Ishikawa (cell line): Measurements from ENCODE around the gene CD99L2.

ENCODE experiments used
- CEBPB ChIP-seq: IDR thresholded peaks from 2 replicates; pipeline ENCODE4 v1.6.1; 2012
- CREB1 ChIP-seq: IDR thresholded peaks from 2 replicates; pipeline ENCODE4 v1.6.1; 2012; ENCODE audit warnings: low read depth
- EGR1 ChIP-seq: IDR thresholded peaks from 2 replicates; pipeline ENCODE4 v1.6.1; 2012
- EP300 ChIP-seq: IDR thresholded peaks from 2 replicates; pipeline ENCODE4 v1.6.1; 2012; ENCODE audit warnings: borderline replicate concordance
- FOXM1 ChIP-seq: IDR thresholded peaks from 2 replicates; pipeline ENCODE4 v1.6.1; 2012; ENCODE audit warnings: low read depth, borderline replicate concordance
- NFIC ChIP-seq: IDR thresholded peaks from 2 replicates; pipeline ENCODE4 v1.6.1; 2012
- RAD21 ChIP-seq: IDR thresholded peaks from 2 replicates; pipeline ENCODE4 v1.6.1; 2012; ENCODE audit warnings: low read depth
- REST ChIP-seq: IDR thresholded peaks from 2 replicates; pipeline ENCODE4 v1.6.1; 2012; ENCODE audit warnings: low read depth, mild to moderate bottlenecking
- TAF1 ChIP-seq: IDR thresholded peaks from 2 replicates; pipeline ENCODE4 v1.6.1; 2012; ENCODE audit warnings: low read depth, mild to moderate bottlenecking
- TCF12 ChIP-seq: IDR thresholded peaks from 2 replicates; pipeline ENCODE4 v1.6.1; 2012; ENCODE audit warnings: low read depth
- TEAD4 ChIP-seq: IDR thresholded peaks from 2 replicates; pipeline ENCODE4 v1.6.1; 2012
- USF1 ChIP-seq: IDR thresholded peaks from 2 replicates; pipeline ENCODE4 v1.6.1; 2012
- YY1 ChIP-seq: IDR thresholded peaks from 2 replicates; pipeline ENCODE4 v1.6.1; 2012; ENCODE audit warnings: low read depth
- ZBTB7A ChIP-seq: IDR thresholded peaks from 2 replicates; pipeline ENCODE4 v1.6.1; 2012; ENCODE audit warnings: low read depth
- TF ChIP-seq, protein P1 (sequence below): IDR thresholded peaks from 2 replicates; pipeline ENCODE4 v1.6.1; 2012

Gene CD99L2

DNA sequence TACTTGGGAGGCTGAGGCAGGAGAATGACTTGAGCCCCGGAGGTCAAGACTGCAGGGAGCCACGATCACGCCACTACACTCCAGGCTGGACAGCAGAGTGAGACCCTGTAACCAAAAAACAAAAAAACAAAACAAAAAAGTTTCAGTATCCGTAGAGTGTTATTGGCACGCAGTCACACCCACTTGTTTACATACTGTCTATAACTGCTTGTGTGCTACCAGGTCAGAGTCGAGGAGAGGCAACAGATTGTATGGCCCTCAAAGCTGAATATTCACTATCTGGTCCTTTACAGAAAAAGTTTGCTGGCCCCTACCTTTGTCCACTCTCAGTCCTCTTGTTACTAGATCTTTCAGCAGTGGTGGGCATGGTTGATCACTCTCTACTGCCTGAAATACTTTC, 8.2 kb upstream of the CD99L2 start:
- TF ChIP-seq CEBPB = no peak

DNA sequence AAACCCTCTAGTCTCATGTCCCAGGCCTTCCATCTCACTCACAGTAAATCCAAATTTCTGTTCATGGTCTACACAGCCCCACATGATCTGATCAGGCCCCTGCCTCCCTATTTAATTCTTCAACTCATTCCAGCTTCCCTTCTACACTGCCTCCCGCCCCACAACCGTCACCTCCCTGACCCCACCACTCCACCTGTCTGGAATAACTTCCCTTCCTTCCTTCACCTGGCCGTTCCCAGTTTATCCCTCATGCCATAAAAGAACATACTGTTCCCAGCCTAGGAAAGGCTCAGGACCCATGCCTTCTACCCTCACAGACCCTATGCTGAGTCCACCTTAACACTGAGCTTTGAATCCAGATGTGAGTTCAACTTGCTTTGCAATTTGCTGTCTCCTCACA, 6.8 kb upstream of the CD99L2 start:
- no peak for TF ChIP-seq FOXM1
- TF ChIP-seq, protein P1, sequence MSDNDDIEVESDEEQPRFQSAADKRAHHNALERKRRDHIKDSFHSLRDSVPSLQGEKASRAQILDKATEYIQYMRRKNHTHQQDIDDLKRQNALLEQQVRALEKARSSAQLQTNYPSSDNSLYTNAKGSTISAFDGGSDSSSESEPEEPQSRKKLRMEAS = no peak
- no peak for TF ChIP-seq YY1
- no peak for TF ChIP-seq NFIC
- TF ChIP-seq TAF1 = no peak
- no peak for TF ChIP-seq CREB1
- no peak for TF ChIP-seq USF1
- TF ChIP-seq TEAD4 = no peak
- TF ChIP-seq EP300 = no peak
- TF ChIP-seq RAD21 = no peak
- no peak for TF ChIP-seq EGR1
- TF ChIP-seq CEBPB = no peak
- no peak for TF ChIP-seq TCF12
- TF ChIP-seq REST = no peak
- TF ChIP-seq ZBTB7A = no peak

DNA sequence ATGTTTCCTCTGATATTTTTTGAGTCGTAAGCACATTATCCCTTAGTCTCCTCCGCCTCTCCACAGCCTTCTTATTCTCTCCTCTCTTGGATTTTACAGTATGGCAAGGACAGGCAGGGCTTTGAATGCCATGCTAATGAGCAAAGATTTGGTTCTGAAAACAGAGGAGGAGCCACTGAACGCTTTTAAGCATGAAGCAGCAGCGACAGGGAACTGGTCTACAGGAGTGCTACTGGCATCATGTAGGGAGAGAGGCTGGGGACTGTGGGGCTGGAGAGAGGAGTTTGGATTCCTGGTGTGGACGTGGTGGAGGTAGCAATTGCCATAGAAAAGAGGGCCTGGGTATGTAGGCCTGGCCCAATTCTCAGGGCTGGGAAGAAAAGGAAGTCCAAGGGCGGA, 4.6 kb upstream of the CD99L2 start:
- no peak for TF ChIP-seq CREB1

GRCh38 chrX:150902434-150903109, 4.1 kb upstream of the CD99L2 start:
- TF ChIP-seq CREB1 = no peak
- TF ChIP-seq NFIC = no peak
- TF ChIP-seq YY1 = no peak
- no peak for TF ChIP-seq RAD21
- TF ChIP-seq USF1 = no peak
- no peak for TF ChIP-seq EP300
- TF ChIP-seq TAF1 = no peak
- TF ChIP-seq FOXM1 = no peak
- TF ChIP-seq TEAD4 = no peak
- no peak for TF ChIP-seq REST
- no peak for TF ChIP-seq TCF12
- TF ChIP-seq ZBTB7A = no peak
- TF ChIP-seq, protein P1 = no peak
- TF ChIP-seq EGR1 = no peak

GRCh38 chrX:150899191-150899757, 806 bp upstream of the CD99L2 start:
- no peak for TF ChIP-seq TCF12
- TF ChIP-seq, protein P1 = peak; percentile 27; the same call in 1 of the 2 replicates

GRCh38 chrX:150897421-150898320, 797 bp downstream of the CD99L2 start:
- TF ChIP-seq NFIC (no peak), EGR1 (no peak), RAD21 (no peak), ZBTB7A (no peak), TEAD4 (no peak), YY1 (no peak), CREB1 (no peak), TCF12 (no peak), USF1 (no peak), CEBPB (no peak), TAF1 (no peak), EP300 (no peak), REST (no peak), FOXM1 (no peak)
- TF ChIP-seq, protein P1 = no peak
